D721Med (cell line): ENCODE data around the gene APOBEC4.
"Not testable (repeated sequence)": the region's sequence is repeated elsewhere in the genome, so short reads cannot be mapped to it uniquely, and the experiment has no call there.

Experiments used
- DNase-seq: peaks from one replicate; pipeline ENCODE4 v3.0.0; 2011; ENCODE audit warnings: low spot score; ENCODE audit not compliant: insufficient read length
- FAIRE-seq: peaks from 2 replicates; lab custom pipeline; 2011; peaks lifted over from hg19 to GRCh38; lab: Jason Lieb, UNC
- CTCF ChIP-seq: IDR thresholded peaks from 2 replicates; pipeline ENCODE4 v1.5.1; 2012; ENCODE audit warnings: mild to moderate bottlenecking, control low read depth; ENCODE audit not compliant: insufficient read depth; ENCODE audit errors: missing control alignments

The APOBEC4 gene

GRCh38 chr1:183634429-183635065 is 18.6 kb downstream of the APOBEC4 start:
- no peak for DNase-seq
- no peak for FAIRE-seq
- TF ChIP-seq CTCF: no peak

DNA sequence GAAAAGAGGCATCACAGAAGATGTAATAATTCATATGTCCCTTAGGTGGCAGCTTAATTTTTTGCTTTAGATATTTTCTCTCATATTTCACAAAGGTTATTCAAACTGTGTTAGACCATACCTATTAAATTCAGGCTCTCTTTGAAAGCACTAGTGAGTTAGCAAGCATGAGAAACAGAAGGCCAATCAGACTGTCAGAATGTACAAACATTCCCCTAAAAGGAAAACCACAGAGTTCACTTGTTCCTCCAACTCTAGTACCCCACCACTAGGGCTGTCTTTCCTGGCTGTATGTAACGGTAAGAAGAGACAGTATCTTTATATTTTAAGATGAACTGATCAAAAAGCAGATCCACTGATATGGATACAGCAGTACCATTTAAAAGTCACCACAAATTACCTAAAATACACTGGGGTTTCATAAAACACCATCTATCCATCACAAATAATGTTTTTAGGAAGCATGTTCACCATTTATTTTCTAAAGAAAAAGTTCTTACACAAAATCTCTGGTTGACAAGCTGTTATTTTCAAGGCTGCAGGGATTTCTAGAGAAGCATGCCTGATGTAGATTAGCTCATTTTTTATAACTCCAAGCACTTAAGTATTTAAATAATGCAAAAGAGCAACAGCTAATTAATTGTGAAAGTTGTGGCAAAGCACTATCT is 19.3 kb downstream of the APOBEC4 start:
- DNase-seq: no peak
- FAIRE-seq: no peak
- peak; percentile 16 for TF ChIP-seq CTCF

GRCh38 chr1:183632964-183633363 is 20.2 kb downstream of the APOBEC4 start:
- DNase-seq (no peak), FAIRE-seq (no peak)
- TF ChIP-seq CTCF: no peak

DNA sequence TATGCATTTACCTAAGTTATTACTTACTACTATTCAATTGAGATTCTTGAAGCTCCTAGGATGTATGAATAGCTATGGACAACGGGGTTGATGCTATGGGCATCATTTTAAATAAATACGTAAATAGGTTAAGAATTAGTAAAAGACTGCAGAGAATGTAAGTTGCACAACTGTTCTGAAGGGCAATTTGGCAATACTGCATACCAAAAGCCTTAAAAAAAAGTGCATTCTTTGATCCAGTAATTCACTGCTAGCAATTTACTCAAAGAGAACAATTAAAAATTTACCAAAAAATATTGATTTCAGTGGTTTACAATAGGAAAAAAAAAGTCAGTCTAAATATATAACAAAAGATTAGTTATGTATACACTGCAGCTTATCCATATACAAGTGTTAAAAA is 21.0 kb downstream of the APOBEC4 start:
- FAIRE-seq (no peak), DNase-seq (no peak)
- no peak for TF ChIP-seq CTCF

- peak; percentile 31 for DNase-seq
- no peak for TF ChIP-seq CTCF
- peak; percentile 29 for FAIRE-seq
These were observed 22.4 kb downstream of the APOBEC4 start for GRCh38 chr1:183630748-183631147.

- DNase-seq: no peak
- FAIRE-seq: no peak
- TF ChIP-seq CTCF: no peak
These were observed 24.6 kb downstream of the APOBEC4 start for GRCh38 chr1:183628537-183628936.

DNA sequence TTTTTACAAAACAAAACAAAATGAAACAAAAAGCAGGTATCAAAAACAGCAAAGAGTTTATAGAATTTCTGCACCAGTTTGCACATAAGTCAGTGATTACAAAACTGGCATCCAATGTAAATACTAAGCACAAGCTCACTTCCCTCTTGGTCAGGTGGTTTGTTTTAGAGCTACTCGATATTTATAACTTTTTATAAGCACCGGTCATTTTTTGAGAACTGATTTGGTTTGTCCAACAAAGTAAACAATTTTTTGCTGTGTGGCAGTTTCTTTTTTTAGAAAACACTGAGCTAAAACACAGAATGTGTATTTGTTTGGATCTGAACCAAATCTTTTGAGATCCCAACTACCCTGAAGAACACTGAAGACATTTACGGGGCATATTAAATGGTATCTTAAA is 26.9 kb downstream of the APOBEC4 start:
- not testable (repeated sequence) for DNase-seq
- FAIRE-seq: peak; percentile 25
